ENCODE data around the gene FA2H. TPM values are rescaled to one million over a fixed set of nuclear protein-coding genes. Genes with fewer than 3 reads are reported as not detected.
"Not testable (repeated sequence)": the region's sequence is repeated elsewhere in the genome, so short reads cannot be mapped to it uniquely, and the experiment has no call there.

Gene FA2H
- polyA plus RNA-seq, 1 experiment = not detected

- CTCF ChIA-PET = no interaction called here
- no peak overlapping the region for H3K4me3 ChIP-seq (ENCODE audit: low read depth, low read length)
- POLR2A ChIA-PET = no interaction called here
- H3K27ac ChIP-seq (ENCODE audit: low read depth, low read length) = no peak overlapping the region
- H3K27me3 ChIP-seq (ENCODE audit: control insufficient read depth, insufficient read depth, low read length) = no peaks in the 10 kb centered on the region
- H3K9me3 ChIP-seq (ENCODE audit: control insufficient read depth, insufficient read depth, low read length) = no peaks in the 10 kb centered on the region
- no peak for DNase-seq (ENCODE audit: low read depth, low spot score)
- TF ChIP-seq CTCF (IDR thresholded peaks at IDR 0.05; ENCODE audit: low read depth, low read length) = no peak
Observed at GRCh38 chr16:74682556-74682955, 92.1 kb downstream of the FA2H start.

DNA sequence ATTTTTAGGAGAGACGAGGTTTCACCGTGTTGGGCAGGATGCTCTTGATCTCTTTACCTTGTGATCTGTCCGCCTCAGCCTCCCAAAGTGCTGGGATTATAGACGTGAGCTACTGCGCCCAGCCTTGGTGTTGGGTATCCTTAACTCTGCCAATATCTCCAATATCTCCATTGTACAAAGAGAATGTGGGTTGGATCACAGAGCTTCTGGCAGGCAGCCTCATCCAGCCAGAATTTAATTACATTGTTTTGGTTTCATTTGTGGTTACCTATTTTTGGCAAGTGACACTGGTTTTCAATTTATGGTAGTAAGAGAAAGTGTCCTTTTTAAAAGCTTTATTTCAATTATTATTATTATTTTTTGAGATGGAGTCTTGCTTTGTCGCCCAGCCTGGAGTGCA, 93.9 kb downstream of the FA2H start:
- no peak for DNase-seq (ENCODE audit: low read depth, low spot score)
- Histone ChIP-seq H3K9me3 (ENCODE audit: control insufficient read depth, insufficient read depth, low read length) (no peaks in the 10 kb centered on the region), H3K27ac (ENCODE audit: low read depth, low read length) (no peak overlapping the region), H3K27me3 (ENCODE audit: control insufficient read depth, insufficient read depth, low read length) (no peaks in the 10 kb centered on the region), H3K4me3 (ENCODE audit: low read depth, low read length) (no peak overlapping the region)
- ChIA-PET CTCF (interaction anchor here (1.3 kb wide), 1 partner anchor 182 kb away, joined by 5 read pairs; no protein-coding TSS in a partner anchor), POLR2A (no interaction called here)
- TF ChIP-seq CTCF (IDR thresholded peaks at IDR 0.05; ENCODE audit: low read depth, low read length) = no peak

GRCh38 chr16:74679983-74680382, 94.6 kb downstream of the FA2H start:
- POLR2A ChIA-PET = no interaction called here

DNA sequence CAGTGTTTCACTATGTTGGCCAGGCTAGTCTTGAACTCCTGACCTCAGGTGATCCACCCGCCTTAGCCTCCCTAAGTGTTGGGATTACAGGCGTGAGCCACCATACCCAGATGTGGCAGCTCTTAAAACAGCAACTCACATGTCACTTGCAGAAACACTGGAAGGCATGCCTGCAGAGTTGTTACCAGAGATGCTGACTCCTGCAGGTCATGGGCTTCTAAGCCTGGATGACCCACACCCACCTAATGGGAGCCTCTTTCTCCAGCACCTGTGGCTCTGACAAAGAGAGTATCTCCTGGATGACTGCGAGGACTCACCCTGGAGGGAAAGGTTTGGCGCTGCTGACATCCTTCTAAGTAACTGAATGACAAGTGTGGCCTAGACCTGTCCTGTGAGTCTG, 96.8 kb downstream of the FA2H start:
- no peak overlapping the region for H3K4me3 ChIP-seq (ENCODE audit: low read depth, low read length)
- CTCF ChIA-PET = interaction anchor here (1.8 kb wide), 1 partner anchor 185 kb away, joined by 4 read pairs; no protein-coding TSS in a partner anchor
- H3K27ac ChIP-seq (ENCODE audit: low read depth, low read length) = no peak overlapping the region
- TF ChIP-seq CTCF (IDR thresholded peaks at IDR 0.05; ENCODE audit: low read depth, low read length) = no peak
- DNase-seq (ENCODE audit: low read depth, low spot score) = no peak
- POLR2A ChIA-PET = no interaction called here
- H3K27me3 ChIP-seq (ENCODE audit: control insufficient read depth, insufficient read depth, low read length) = no peaks in the 10 kb centered on the region
- H3K9me3 ChIP-seq (ENCODE audit: control insufficient read depth, insufficient read depth, low read length) = no peaks in the 10 kb centered on the region

More at GRCh38 chr16:74679983-74680382, 94.6 kb downstream of the FA2H start:
- Histone ChIP-seq H3K4me3 (ENCODE audit: low read depth, low read length) (no peak overlapping the region), H3K27me3 (ENCODE audit: control insufficient read depth, insufficient read depth, low read length) (no peaks in the 10 kb centered on the region), H3K27ac (ENCODE audit: low read depth, low read length) (no peak overlapping the region), H3K9me3 (ENCODE audit: control insufficient read depth, insufficient read depth, low read length) (no peaks in the 10 kb centered on the region)
- no peak for DNase-seq (ENCODE audit: low read depth, low spot score)
- CTCF ChIA-PET = interaction anchor here (0.6 to 1.3 kb wide), 2 partner anchors 122 to 183 kb away, joined by 3 to 5 read pairs; no protein-coding TSS in a partner anchor
- TF ChIP-seq CTCF (IDR thresholded peaks at IDR 0.05; ENCODE audit: low read depth, low read length) = no peak

- Histone ChIP-seq H3K4me3 (ENCODE audit: low read depth, low read length) (no peak overlapping the region), H3K27ac (ENCODE audit: low read depth, low read length) (no peak overlapping the region), H3K27me3 (ENCODE audit: control insufficient read depth, insufficient read depth, low read length) (no peaks in the 10 kb centered on the region), H3K9me3 (ENCODE audit: control insufficient read depth, insufficient read depth, low read length) (no peaks in the 10 kb centered on the region)
- ChIA-PET POLR2A (no interaction called here), CTCF (no interaction called here)
- DNase-seq (ENCODE audit: low read depth, low spot score) = no peak
- no peak for TF ChIP-seq CTCF (IDR thresholded peaks at IDR 0.05; ENCODE audit: low read depth, low read length)
Observed at GRCh38 chr16:74673876-74674275, 100.7 kb downstream of the FA2H start.

DNA sequence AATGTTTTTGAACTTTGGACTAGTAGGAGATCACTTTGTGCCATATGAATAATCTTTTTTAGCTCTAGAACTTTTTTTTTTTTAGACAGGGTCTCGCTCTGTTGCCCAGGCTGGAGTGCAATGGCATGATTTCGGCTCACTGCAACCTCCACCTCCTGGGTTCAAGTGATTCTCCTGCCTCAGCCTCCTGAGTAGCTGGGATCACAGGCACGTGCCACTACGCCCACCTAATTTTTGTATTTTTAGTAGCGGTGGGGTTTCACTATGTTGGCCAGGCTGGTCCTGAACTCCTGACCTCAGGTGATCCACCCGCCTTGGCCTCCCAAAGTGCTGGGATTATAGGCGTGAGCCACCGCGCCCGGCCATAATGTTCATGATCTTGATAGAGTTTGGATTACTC, 105.7 kb downstream of the FA2H start:
- H3K4me3 ChIP-seq (ENCODE audit: low read depth, low read length); H3K27ac ChIP-seq (ENCODE audit: low read depth, low read length); H3K27me3 ChIP-seq (ENCODE audit: control insufficient read depth, insufficient read depth, low read length); POLR2A ChIA-PET; H3K9me3 ChIP-seq (ENCODE audit: control insufficient read depth, insufficient read depth, low read length); DNase-seq (ENCODE audit: low read depth, low spot score): not testable (repeated sequence)
- CTCF ChIA-PET = interaction anchor here (0.6 to 2.2 kb wide), 2 partner anchors 17 to 176 kb away, joined by 3 to 12 read pairs; no protein-coding TSS in a partner anchor

Measured in AG04450 (cell line).